HFFc6 (cell line): Measurements from ENCODE around the gene EFHC2. TPM values are rescaled to one million over a fixed set of nuclear protein-coding genes. Genes with fewer than 3 reads are reported as not detected.

Experiments used
- DNase-seq: peaks from one replicate; pipeline ENCODE4 v3.0.0-alpha.2; 2018
- H3K27ac Mint-ChIP-seq: 2 replicates; pipeline ENCODE4 v1.8.0; 2020; ENCODE audit warnings: mild to moderate bottlenecking, mixed read lengths
- H3K27me3 Mint-ChIP-seq: 2 replicates; pipeline ENCODE4 v1.8.0; 2021; ENCODE audit warnings: mild to moderate bottlenecking, moderate library complexity, mixed read lengths; ENCODE audit not compliant: insufficient read depth
- H3K36me3 Mint-ChIP-seq: 2 replicates; pipeline ENCODE4 v1.8.0; 2021; ENCODE audit warnings: low read depth, mixed read lengths
- H3K4me1 Mint-ChIP-seq: 2 replicates; pipeline ENCODE4 v1.8.0; 2020; ENCODE audit warnings: low read depth, mixed read lengths
- H3K4me3 Mint-ChIP-seq: 2 replicates; pipeline ENCODE4 v1.8.0; 2020; ENCODE audit warnings: mild to moderate bottlenecking, moderate library complexity, mixed read lengths
- H3K9me3 Mint-ChIP-seq: 2 replicates; pipeline ENCODE4 v1.8.0; 2020; ENCODE audit warnings: mild to moderate bottlenecking, mixed read lengths
- CTCF ChIP-seq: fragments of 200-600 bp; sonication (generic); IDR thresholded peaks from 2 replicates; pipeline ENCODE4 v1.5.0; 2021; ENCODE audit warnings: antibody characterized with exemption, mild to moderate bottlenecking
- total RNA-seq, 6 experiments: library from RNA; stranded (reverse); fragmentation: NEBNext Ultra II Directional; extraction: Animal tissue kit (Norgen Biotek cat#: 25700); gene quantifications; 2 replicates in 1 of 6; 3 replicates in 5 of 6; pipeline ENCODE4 v1.2.3, GENCODE V29; 2021

Gene EFHC2
- total RNA-seq, 6 experiments from 2014 or later = not detected

- no peak for TF ChIP-seq CTCF
- no peaks in the 10 kb centered on the region; the same call in 1 of the 2 replicates for H3K27me3 Mint-ChIP-seq
- H3K4me1 Mint-ChIP-seq = no peaks in the 10 kb centered on the region
- no peak for DNase-seq
- H3K9me3 Mint-ChIP-seq = no peaks in the 10 kb centered on the region
- no peak overlapping the region for H3K27ac Mint-ChIP-seq
- H3K4me3 Mint-ChIP-seq = no peak overlapping the region
- no peaks in the 10 kb centered on the region for H3K36me3 Mint-ChIP-seq
These were observed 101.9 kb downstream of the EFHC2 start for GRCh38 chrX:44241546-44241945.

DNA sequence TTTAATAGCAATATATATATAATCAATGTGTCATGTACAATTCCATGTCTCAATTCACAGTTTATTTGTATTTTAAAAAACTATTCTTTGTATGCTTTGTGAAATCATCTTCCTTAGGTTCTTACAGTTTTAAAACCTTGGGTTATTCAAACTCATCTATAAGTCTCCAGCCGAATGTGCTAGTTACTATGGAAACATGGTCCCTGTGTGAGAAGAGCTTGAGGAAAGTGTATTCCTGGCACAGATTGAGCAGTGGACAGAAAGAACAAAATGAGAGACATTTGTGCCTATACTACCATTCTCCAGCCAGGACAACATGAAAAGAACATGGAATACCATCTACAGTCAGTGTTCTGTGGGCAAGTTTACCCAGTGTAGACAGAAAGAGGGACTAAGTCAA is 103.4 kb downstream of the EFHC2 start:
- no peak for DNase-seq
- Mint-ChIP-seq H3K4me1 (no peaks in the 10 kb centered on the region), H3K9me3 (no peaks in the 10 kb centered on the region), H3K27ac (no peak overlapping the region), H3K36me3 (no peaks in the 10 kb centered on the region), H3K27me3 (no peaks in the 10 kb centered on the region; the same call in 1 of the 2 replicates), H3K4me3 (no peak overlapping the region)
- no peak for TF ChIP-seq CTCF

DNA sequence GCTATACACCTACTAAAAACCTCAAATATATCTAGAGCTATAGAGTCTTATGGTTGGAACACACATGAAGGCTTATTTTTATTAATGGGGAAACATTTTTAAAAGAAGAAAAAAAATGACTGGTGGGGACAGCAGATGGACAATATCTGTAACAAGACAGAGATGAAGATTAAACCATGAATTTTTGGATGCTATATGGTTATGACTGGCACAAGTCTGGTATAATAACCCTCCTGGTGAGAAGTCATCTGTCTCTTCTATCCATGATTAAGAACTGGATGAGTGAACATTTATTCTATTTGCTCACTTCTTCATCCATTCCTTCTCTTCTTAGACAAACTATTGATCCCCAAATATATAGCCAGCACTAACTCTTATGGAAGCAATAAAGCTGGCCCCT is 104.4 kb downstream of the EFHC2 start:
- Mint-ChIP-seq H3K27ac (no peak overlapping the region), H3K36me3 (no peaks in the 10 kb centered on the region), H3K27me3 (no peaks in the 10 kb centered on the region; the same call in 1 of the 2 replicates), H3K9me3 (no peaks in the 10 kb centered on the region), H3K4me3 (no peak overlapping the region), H3K4me1 (no peaks in the 10 kb centered on the region)
- TF ChIP-seq CTCF = no peak
- DNase-seq = no peak

DNA sequence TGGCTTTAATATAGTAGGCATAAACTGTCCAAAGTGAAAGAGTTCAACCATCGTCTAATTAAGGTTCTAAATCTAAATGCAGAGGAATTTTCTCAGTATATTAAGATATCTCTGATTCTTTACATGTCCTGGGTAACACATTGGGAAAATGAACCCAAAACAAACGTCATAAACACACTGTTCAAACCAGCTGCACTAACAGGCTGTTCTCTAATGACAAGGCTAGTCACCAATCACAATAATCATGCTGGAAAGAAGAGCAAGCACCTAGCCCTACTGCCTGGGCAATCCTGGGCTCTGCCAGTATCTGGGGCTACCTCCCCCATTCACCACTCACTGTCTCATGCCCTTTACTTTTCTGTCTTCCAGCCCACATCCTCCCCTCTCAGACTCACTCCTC is 107.9 kb downstream of the EFHC2 start:
- H3K27ac Mint-ChIP-seq = no peak overlapping the region
- H3K4me3 Mint-ChIP-seq = no peak overlapping the region
- DNase-seq = no peak
- H3K9me3 Mint-ChIP-seq = no peaks in the 10 kb centered on the region
- H3K4me1 Mint-ChIP-seq = no peaks in the 10 kb centered on the region
- no peak for TF ChIP-seq CTCF
- no peaks in the 10 kb centered on the region for H3K36me3 Mint-ChIP-seq
- no peaks in the 10 kb centered on the region; the same call in 1 of the 2 replicates for H3K27me3 Mint-ChIP-seq

GRCh38 chrX:44234541-44234940 is 108.9 kb downstream of the EFHC2 start:
- no peak for DNase-seq
- H3K27me3 Mint-ChIP-seq = no peaks in the 10 kb centered on the region; the same call in 1 of the 2 replicates
- H3K4me1 Mint-ChIP-seq = no peaks in the 10 kb centered on the region
- no peaks in the 10 kb centered on the region for H3K36me3 Mint-ChIP-seq
- H3K9me3 Mint-ChIP-seq = no peaks in the 10 kb centered on the region
- no peak overlapping the region for H3K4me3 Mint-ChIP-seq
- no peak for TF ChIP-seq CTCF
- no peak overlapping the region for H3K27ac Mint-ChIP-seq

DNA sequence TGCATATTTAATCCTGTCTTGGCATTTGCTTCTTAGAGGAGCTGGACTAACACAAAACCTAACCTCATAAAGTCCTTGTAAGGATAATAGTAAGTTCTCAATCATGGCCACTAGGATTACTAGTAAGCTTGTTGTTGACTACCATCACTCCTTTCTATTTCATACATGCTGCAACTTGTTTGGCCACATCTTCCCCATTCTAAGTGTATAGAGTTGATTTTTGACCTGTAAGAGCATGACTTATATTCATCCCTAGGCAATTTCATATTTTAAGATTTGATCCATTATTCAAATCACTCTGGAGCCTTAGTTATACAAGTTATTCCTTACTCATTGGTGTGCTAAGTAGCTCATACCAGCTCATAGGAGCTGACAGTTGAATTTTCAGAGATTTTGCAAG is 109.4 kb downstream of the EFHC2 start:
- H3K27ac Mint-ChIP-seq = no peak overlapping the region
- H3K27me3 Mint-ChIP-seq = no peaks in the 10 kb centered on the region; the same call in 1 of the 2 replicates
- H3K36me3 Mint-ChIP-seq = no peaks in the 10 kb centered on the region
- peaks cover under 1% of the 10 kb centered on the region; the same call in 1 of the 2 replicates for H3K4me1 Mint-ChIP-seq
- no peak for TF ChIP-seq CTCF
- no peaks in the 10 kb centered on the region for H3K9me3 Mint-ChIP-seq
- H3K4me3 Mint-ChIP-seq = no peak overlapping the region
- no peak for DNase-seq
